ENCODE results near the gene CPNE4. TPM values are rescaled to one million over a fixed set of nuclear protein-coding genes. Genes with fewer than 3 reads are reported as not detected.

CPNE4 gene
- polyA plus RNA-seq, 3 donors, result 0.01 to 0.46 (median 0.34) TPM

DNA sequence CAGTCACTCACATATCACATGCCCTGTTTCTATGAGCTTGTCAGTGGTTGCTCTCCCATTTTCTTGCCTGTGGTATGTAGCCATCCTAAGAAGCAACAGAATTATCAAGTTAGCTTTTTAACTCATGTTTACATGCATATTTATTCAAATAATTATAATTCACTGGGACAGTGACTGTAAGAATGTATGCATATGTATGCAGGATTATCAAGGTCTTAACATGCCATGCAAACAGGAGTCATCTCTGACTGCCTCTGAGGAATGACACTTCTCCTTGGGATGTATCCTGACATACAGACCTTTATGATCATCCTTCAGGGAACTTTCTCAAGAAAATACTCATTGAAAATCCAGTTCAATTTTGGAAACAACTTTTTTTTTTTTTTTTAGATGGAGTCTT, 240.9 kb downstream of the CPNE4 start:
- no peak overlapping the region for H3K27ac ChIP-seq (ENCODE audit: low read depth, low read length)

DNA sequence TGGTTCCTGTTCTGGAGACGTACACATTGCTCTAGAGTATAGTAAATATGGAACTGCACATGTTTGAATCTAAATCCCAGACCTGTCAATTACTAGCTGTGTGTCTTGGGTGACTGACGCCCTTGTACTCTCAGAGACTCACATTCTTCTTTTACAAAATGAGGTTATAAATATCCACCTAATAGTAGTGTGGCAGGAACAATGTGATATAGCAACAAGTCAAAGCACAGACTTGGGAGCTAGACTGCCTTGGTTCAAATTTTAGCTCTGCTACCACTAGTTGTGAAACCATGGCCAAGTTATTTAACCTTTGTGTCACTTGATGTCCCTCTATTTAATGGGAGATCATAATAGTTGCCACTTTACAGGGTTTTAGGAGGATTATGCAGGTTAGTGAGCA, 245.6 kb downstream of the CPNE4 start:
- no peak overlapping the region for H3K27ac ChIP-seq (ENCODE audit: low read depth, low read length)
- WGBS, 3 donors, result 58 to 76% (median 74%) methylated on average over 2 of the region's 2 CpGs

DNA sequence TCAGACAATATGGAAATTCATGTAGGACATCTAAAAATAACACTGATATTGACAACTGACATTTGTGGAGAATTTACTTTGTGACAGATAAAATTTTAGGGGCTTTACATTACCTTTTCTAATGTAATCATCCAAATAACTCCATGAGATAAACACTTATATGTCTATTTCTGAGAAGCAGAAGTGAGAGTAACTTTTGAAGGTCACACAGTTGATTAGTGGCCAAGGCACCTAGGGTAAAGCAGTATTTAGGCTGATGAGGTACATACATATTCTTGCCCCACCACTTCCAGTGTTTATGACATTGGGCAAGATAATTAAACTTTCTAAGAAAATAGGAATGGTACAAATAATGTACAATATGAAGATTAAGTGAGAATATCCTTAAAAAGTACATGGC, 248.4 kb downstream of the CPNE4 start:
- no peak overlapping the region for H3K27ac ChIP-seq (ENCODE audit: low read depth, low read length)

DNA sequence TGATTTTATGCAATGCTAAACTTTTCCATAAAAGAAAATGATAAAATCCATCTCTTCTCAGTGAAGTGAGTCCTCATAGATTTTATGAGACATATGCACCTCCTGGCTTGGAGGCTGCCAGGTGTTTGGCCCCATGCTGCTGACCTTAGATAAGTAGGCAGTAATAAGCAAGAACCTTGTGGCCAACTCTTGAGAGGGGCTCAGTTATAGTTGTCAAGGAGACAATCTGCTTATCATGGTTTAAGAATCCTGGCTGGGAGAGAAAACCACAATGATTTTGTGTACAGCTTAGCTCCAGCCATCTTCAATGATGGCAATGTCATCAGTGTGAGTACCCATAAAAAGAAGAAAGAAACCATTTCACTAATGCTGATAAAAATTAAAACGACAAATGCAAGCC, 252.1 kb downstream of the CPNE4 start:
- 73 to 81% (median 77%) methylated on average over 1 of the region's 1 CpG for WGBS, 3 donors
- no peak overlapping the region for H3K27ac ChIP-seq (ENCODE audit: low read depth, low read length)

DNA sequence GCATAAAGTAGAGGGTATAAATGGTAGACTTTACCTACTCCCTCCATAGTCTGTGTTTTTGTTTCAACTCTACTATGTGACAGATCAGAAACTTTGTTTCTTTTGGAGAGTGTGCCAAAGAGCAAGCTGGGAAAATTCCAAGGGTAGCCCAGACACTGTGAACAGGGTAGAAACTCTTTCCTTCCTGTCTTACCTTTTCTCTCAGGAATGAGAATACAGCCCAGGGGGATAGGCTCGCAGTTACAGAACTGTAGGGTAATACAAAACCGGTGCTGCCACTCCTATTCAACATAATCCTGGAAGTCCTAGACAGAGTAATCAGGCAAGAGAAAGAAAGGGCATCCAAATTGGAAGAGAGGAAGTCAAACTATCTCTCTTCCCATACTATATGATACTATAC, 256.3 kb downstream of the CPNE4 start:
- 67 to 79% (median 71%) methylated on average over 2 of the region's 2 CpGs for WGBS, 3 donors
- no peak overlapping the region for H3K27ac ChIP-seq (ENCODE audit: low read depth, low read length)

DNA sequence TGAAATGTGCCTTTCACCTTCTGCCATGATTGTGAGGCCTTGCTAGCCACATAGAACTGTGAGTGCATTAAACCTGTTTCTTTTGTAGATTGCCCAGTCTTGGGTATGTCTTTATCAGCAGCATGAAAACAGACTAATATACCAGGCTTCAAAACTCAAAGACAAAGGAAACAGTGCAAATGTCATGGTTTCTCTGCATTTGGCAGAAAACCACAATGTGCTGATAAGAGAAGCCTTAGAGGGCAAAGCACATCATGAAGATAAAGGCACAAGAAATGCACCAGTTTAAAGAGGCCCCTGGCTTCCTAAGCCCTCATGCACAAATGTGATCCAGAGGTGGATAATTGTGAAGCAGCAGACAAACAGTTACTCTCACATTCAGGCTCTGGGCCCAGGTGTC, 259.2 kb downstream of the CPNE4 start:
- H3K27ac ChIP-seq (ENCODE audit: low read depth, low read length), result no peak overlapping the region

DNA sequence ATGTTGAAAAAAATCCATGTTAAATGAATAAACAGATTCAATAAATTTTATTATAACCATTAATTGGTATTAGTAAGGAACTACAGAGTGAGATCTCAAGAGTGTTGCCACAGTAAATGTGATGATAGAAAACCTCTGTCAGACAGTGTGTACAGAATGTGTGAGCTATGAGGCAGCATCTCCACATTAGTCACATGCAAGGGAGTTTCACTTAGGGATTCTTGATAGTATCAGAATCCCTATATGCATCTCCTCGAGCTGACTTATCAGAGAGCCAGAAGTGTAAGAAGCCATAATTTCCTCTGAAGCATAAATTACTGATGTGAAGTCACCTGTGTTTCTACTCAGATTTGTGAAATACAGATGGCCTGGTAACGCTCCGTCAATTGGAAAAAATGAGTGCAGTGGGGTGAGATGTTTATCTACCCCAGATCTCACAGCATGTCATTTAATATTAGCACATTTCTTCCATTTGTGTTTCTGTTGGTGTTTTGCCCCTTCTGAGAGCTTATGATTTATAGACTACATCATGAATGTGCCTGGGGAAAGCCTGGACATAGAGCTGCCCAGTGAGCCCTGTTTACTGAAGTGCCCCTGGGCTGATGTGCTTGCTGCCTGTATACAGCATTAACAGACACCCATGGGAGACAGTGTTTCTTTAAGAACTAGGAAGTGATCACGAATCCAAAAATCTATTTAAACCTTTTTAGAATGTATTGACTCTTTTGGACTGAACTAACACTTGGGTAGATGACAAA, 262.4 kb downstream of the CPNE4 start:
- no peak overlapping the region for H3K27ac ChIP-seq (ENCODE audit: low read depth, low read length)
- WGBS, 3 donors, result 62 to 82% (median 82%) methylated on average over 4 of the region's 4 CpGs

DNA sequence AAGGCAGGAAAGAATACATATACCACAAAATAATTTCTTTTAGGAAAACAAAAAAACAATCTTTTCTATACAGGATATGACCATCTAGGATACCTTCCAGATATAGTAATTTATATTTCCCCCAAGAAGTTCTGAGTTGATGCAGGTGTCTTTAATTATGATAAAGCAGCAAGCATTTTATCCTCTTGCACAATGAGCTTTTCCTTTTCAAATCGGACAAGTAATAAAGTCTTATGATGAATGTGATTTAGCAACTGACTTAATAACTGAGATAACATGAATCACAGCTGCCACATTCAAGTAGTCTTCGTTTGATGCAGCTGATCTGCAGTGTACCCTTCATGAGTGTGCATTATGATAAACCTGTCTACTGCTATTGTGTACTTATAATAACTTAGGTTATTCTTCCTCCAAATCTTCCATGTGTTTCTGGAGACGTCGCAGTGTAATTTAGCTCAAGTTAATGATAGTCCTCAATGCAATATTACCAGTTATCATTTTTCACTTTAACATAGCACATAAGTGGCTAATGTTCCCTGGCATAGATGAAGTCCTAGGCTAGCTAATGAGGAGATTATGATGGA, 271.7 kb downstream of the CPNE4 start:
- WGBS, 3 donors, result 54 to 58% (median 57%) methylated on average over 4 of the region's 4 CpGs
- H3K27ac ChIP-seq (ENCODE audit: low read depth, low read length), result no peak overlapping the region

DNA sequence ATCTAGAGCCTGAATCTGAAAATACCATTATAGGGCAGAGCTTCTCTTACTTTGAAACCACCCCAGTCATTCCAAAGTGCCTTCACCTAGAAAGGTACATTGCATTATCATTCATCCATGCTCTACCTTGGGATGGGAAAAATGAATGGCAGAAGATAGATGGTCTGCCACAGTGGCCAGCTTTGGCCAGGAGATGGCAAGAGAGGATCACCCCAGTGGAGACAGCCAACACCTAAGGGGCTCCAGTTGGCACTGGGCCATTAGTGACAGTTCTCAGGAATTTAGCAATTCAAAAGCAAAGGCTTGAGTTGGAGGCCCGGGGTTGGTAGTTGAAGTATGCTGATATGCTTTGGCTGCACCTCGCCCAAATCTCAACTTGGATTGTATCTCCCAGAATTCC, 278.4 kb downstream of the CPNE4 start:
- H3K27ac ChIP-seq (ENCODE audit: low read depth, low read length), result no peak overlapping the region
- 76 to 86% (median 82%) methylated on average over 2 of the region's 2 CpGs for whole genome bisulfite sequencing, 3 donors

DNA sequence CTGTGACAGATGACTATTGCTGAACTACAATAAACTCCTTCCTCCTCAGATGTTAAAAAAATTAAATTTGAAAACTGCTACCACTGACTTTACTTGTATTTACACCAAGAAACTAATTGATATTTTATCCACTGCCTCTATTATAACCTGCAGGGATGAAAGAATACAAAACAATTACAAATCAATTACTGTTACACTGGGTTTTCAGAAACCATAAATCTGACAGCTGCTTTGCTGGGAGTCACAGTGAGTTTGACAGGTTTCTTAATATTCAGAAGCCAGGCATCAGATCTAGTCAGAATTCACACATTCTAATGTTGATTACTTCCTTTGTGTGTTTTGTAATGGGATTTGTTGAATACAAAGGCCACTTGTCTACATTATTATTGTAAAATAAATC, 279.4 kb downstream of the CPNE4 start:
- H3K27ac ChIP-seq (ENCODE audit: low read depth, low read length), result no peak overlapping the region

DNA sequence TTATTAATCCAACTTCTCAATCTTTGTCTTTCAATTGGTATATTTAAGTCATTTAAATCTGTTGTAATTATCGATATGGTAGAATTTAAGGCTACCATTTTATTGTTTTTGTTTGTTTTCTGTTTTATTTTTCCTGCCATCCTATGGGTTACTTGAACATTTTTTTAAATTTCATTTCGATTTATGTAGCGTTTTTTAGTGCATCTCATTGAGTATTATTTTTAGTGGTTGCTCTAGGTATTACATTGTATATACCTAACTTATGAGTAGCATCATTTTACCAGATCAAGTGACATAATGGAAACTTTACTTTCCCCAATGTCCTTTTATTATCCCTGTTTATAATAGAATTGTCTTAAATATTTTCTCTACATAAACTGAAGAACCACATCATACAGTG, 284.6 kb downstream of the CPNE4 start:
- no peak overlapping the region for H3K27ac ChIP-seq (ENCODE audit: low read depth, low read length)
- 79 to 95% (median 91%) methylated on average over 3 of the region's 3 CpGs for WGBS, 3 donors

DNA sequence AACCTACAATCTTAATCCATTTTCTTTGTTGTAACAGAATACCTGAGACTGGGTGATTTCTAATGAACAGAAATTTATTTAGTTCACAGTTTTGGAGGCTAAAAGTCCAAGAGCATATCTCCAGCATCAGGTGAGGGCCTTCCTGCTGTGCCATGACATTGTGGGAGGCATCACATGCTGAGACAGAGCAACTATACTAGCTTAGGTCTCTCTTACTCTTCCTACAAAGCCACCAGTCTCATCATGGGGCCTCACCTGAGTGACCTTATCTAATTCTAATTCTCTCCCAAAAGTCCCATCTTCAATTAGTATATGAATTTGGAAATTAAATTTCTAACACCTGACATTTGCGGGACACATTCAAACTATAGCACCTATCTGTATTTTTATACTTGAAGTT, 285.0 kb downstream of the CPNE4 start:
- no peak overlapping the region for H3K27ac ChIP-seq (ENCODE audit: low read depth, low read length)
- WGBS, 3 donors, result 97 to 100% (median 100%) methylated on average over 1 of the region's 1 CpG

DNA sequence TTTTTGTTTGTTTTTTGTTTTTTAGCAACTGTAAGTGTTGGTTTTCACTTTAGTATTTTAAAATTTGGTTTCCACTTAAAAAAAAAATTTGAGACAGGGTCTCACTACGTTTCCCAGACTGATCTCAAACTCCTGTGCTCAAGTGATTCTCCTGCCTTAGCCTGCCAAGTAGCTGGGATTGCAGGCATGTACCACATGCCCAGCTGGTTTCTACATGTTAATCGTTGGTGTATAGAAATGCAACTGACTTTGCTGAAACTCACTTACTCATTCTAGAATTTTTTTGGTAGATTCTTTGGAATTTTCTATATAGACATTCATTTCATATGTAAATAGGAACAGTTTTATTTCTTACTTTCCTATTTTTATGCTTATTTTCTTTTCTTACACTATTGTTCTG, 287.3 kb downstream of the CPNE4 start:
- H3K27ac ChIP-seq (ENCODE audit: low read depth, low read length), result no peak overlapping the region
- 50 to 68% (median 66%) methylated on average over 2 of the region's 2 CpGs for WGBS, 3 donors

DNA sequence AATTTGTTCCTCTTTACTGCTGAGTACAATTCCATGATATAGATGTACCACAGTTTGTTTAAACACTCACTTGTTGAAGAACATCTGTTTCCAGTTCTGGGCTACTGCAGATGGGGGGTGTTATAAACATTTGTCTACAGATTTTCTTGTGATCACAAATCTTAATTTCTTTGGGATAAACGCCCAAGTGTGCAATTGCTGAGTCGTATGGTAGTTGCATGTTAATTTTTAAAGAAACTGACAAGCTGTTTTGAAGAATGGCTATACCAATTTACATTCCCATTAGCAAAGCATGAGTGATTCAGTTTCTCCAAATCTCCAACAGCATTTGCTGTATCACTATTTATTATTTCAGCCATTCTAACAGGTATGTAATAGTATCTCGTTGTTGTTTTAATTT, 290.0 kb downstream of the CPNE4 start:
- WGBS, 3 donors, result 35 to 63% (median 55%) methylated on average over 3 of the region's 3 CpGs
- H3K27ac ChIP-seq (ENCODE audit: low read depth, low read length), result no peak overlapping the region

DNA sequence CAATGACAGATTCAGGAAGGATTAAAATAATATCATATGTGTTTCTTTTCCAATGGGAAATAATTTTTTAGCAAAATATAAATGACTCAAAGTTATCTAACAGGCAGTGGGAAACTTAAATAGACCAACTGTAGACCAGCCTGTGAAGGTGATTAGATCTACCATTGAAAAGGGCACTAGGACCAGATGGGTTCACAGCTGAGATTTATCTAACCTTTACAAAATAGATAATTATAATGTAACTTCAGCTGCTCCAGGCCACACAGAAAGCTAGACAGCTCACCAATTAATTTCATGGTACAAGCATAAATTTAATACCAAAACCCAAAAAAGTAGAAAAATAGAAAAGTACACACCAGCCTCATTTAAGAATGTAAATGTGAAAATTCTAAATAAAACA, 291.7 kb downstream of the CPNE4 start:
- no peak overlapping the region for H3K27ac ChIP-seq (ENCODE audit: low read depth, low read length)

DNA sequence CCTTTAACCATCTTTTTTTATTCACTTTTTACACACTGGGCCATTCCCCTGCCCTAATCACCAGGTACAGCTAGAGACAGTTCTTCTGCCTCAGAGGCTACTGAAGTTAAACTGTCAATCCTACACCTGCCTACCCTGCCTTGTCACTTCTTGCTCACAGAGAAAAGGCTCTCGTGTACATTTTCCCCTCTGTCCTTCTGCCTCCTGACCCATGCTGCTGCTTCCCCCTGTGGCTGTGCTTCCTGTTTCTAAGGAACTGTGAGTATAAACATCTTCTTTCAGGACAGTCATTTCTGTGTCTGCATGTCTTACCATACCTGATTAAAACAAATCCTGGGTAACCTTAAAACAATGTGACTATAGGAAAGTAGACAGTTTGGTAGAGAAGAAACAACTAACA, 295.6 kb downstream of the CPNE4 start:
- no peak overlapping the region for H3K27ac ChIP-seq (ENCODE audit: low read depth, low read length)
- WGBS, 3 donors, result 13 to 36% (median 29%) methylated on average over 1 of the region's 1 CpG

DNA sequence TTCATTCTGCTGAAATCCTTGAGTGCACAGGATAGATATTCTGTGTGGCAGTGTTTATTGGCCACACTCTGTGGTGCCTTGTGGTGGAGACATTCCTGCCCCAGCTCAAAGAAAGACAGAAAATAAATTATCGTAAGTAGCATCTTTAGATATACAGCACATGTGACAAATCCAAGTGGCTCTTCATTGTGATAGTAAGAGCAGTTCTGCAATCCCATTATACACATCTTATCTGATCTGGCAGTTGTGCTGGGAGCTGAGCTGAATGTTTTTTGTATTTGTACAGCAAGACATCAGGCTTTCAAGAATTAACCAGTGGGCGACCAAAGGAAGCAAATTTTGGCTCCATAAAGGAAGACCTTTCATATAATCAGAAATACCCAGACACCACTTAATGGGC, 296.7 kb downstream of the CPNE4 start:
- H3K27ac ChIP-seq (ENCODE audit: low read depth, low read length), result no peak overlapping the region
- WGBS, 3 donors, result 62 to 77% (median 66%) methylated on average over 2 of the region's 2 CpGs

DNA sequence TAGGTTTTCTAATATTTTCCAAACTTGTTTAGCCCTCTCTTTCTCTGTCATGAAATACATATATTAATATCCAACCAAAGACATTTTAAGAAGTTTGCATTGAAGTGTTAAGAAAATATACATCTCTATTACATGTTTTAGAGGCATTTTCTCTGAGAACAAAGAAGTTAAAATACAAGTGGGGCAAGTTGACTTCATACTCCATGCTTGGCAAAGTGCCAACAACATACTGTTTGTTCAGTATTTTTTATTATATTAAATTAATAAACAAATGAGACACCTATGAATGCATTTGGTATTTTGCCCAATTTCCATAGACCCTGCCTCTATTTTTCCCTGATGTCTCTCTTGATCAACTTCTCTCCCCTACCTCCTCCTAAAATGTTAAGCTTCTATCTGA, 299.3 kb downstream of the CPNE4 start:
- no peak overlapping the region for H3K27ac ChIP-seq (ENCODE audit: low read depth, low read length)

DNA sequence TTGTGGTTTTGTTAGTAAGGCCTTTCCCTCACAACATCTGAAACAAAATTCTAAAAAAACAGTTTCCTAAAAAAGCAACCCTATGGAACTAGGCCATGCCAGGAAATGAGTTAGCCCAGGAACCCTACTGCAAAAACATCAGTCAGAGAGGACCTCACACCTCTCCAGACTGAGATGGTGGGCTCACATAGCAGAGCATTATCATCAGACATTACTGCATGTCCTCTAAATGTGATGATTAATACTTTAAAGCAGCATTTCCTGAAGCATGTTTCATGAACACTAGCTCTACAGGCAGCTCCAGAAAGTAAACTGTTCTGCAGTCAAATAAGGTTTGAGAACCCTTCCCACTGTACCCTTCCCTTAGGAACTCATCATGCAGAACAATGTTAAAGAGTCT, 299.7 kb downstream of the CPNE4 start:
- no peak overlapping the region for H3K27ac ChIP-seq (ENCODE audit: low read depth, low read length)

DNA sequence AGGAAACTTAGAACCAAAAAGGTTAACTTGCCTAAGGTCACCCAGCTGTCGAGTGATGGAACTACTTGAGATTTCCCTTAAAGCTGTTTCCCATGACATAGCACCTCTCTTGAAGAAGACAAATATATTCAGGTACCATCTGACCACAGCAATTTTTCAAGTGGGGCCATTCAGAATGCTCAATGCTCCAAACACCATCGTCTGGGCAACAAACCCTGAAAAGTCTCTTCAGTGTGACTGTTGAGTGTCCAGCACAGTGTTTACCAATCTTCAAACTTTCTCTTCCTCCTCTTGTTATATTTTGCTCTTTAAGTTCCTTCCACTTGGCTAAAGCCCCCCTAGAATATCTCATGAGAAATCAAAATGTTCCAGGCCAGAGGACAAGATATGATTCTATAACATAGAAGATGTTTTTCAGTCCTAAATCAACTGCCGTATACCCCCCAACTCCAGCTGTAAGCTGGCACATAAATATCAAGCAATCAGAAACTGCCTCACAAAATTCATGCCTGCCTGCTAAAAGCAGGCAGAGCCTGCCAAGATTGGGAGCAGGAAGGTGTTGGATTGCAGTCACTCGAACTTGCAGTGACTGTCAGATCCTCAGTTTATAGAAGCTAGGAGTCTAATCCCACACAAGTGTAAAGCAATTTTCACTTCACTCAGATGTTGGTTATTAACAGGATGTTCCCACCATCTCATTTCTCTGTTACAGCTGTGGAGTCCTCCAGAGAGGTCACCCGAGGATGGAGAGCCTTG, 301.6 kb downstream of the CPNE4 start:
- WGBS, 3 donors, result 59 to 71% (median 63%) methylated on average over 5 of the region's 5 CpGs

More for the DNA sequence above, 301.6 kb downstream of the CPNE4 start:
- no peak overlapping the region for H3K27ac ChIP-seq (ENCODE audit: low read depth, low read length)

Data from adipose tissue (tissue), 3 donors.